A549 (cell line): Measurements from ENCODE around the gene HOMER1.

Source experiments
- FOSB ChIP-seq: fragments of 250-450 bp; sonication (Bioruptor Pico); IDR thresholded peaks from 2 replicates; pipeline ENCODE4 v1.5.0; 2020; ENCODE audit warnings: mild to moderate bottlenecking, moderate library complexity
- PHF8 ChIP-seq: fragments of 200-600 bp; sonication (generic); IDR thresholded peaks from 2 replicates; pipeline ENCODE4 v1.6.1; 2016; ENCODE audit warnings: low read depth, mild to moderate bottlenecking, antibody characterized with exemption, moderate library complexity, borderline replicate concordance
- POLR2A ChIP-seq: IDR thresholded peaks from 2 replicates; pipeline ENCODE4 v1.6.1; 2012; ENCODE audit warnings: mild to moderate bottlenecking, low read length
- REST ChIP-seq: fragments of 200-600 bp; sonication (generic); IDR thresholded peaks from 2 replicates; pipeline ENCODE4 v1.6.1; 2016; ENCODE audit warnings: antibody characterized with exemption, mild to moderate bottlenecking, moderate library complexity
- RFX5 ChIP-seq: fragments of 450-650 bp; IDR thresholded peaks from 2 replicates; pipeline ENCODE4 v1.7.1; 2014; ENCODE audit warnings: antibody characterized with exemption, mild to moderate bottlenecking, moderate library complexity
- SREBF2 ChIP-seq: fragments of 450-650 bp; IDR thresholded peaks from 2 replicates; pipeline ENCODE4 v1.6.1; 2014; ENCODE audit warnings: mild to moderate bottlenecking, moderate library complexity
- TF ChIP-seq, protein P1 (sequence below): fragments of >200 bp; sonication (Bioruptor Twin); formaldehyde crosslinking; IDR thresholded peaks from 3 replicates; pipeline ENCODE4 v1.5.1; 2016
- TF ChIP-seq, protein P2 (sequence below): IDR thresholded peaks from 2 replicates; pipeline ENCODE4 v1.6.1; 2012

DNA sequence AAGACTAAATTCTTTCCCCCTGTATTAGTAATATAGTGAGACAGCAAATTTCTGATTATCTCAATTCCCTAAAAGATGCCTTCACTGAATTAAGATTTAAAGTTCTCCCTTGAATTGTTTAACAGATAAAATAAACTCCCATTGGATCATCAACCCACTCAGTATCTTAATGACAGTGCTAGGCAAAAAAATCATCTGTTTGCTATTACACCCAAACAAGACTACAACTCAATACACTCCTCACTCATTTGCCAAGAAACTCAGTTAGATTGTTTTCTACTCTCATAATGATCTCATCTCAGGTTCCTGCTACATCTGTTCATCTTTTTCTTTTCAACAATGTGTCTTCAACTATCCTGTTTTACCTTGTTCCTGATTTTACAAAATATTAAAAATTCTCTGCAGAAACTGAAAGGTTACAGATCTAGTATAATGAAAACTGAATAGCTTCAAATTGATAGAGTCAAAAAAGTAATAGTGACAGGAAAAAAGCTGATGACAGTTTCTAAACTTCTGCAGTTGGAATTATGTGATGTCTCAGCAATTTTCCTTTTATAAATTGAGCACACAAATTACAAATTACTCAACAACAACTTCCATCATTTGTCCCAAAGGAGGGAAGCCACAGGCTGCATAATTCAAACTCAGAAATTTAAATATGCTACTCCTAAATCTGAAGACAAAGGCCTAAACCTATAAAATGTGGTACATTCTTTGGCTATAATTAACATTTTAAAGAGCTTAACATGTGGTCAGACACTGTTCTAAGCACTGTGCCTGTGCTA lies 39.4 kb downstream of the HOMER1 start:
- TF ChIP-seq, protein P1, sequence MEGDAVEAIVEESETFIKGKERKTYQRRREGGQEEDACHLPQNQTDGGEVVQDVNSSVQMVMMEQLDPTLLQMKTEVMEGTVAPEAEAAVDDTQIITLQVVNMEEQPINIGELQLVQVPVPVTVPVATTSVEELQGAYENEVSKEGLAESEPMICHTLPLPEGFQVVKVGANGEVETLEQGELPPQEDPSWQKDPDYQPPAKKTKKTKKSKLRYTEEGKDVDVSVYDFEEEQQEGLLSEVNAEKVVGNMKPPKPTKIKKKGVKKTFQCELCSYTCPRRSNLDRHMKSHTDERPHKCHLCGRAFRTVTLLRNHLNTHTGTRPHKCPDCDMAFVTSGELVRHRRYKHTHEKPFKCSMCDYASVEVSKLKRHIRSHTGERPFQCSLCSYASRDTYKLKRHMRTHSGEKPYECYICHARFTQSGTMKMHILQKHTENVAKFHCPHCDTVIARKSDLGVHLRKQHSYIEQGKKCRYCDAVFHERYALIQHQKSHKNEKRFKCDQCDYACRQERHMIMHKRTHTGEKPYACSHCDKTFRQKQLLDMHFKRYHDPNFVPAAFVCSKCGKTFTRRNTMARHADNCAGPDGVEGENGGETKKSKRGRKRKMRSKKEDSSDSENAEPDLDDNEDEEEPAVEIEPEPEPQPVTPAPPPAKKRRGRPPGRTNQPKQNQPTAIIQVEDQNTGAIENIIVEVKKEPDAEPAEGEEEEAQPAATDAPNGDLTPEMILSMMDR, result no peak
- TF ChIP-seq, protein P2, sequence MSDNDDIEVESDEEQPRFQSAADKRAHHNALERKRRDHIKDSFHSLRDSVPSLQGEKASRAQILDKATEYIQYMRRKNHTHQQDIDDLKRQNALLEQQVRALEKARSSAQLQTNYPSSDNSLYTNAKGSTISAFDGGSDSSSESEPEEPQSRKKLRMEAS, result no peak
- TF ChIP-seq RFX5, result no peak
- no peak for TF ChIP-seq REST
- no peak for TF ChIP-seq PHF8
- no peak for TF ChIP-seq FOSB
- TF ChIP-seq SREBF2, result no peak
- TF ChIP-seq POLR2A, result no peak
